Suprapubic skin (tissue), 4 donors: ENCODE results near the gene ACOT7. TPM values are rescaled to one million over a fixed set of nuclear protein-coding genes. Genes with fewer than 3 reads are reported as not detected.
"Not testable (repeated sequence)": the region's sequence is repeated elsewhere in the genome, so short reads cannot be mapped to it uniquely, and the experiment has no call there.

Experiments used
- DNase-seq, 2 donors: peaks; one replicate each; pipeline ENCODE4 v3.0.0-alpha.2; 2019; ENCODE audit warnings: low spot score in 2 of 2
- H3K27ac ChIP-seq: fragments of 200-600 bp; sonication (generic); one replicate; pipeline ENCODE4 v1.5.1; 2019
- H3K27me3 ChIP-seq: fragments of 200-600 bp; sonication (generic); one replicate; pipeline ENCODE4 v1.5.1; 2019
- H3K36me3 ChIP-seq: fragments of 200-600 bp; sonication (generic); one replicate; pipeline ENCODE4 v1.5.1; 2019
- H3K4me1 ChIP-seq: fragments of 200-600 bp; sonication (generic); one replicate; pipeline ENCODE4 v1.5.1; 2019
- H3K4me3 ChIP-seq: fragments of 200-600 bp; sonication (generic); one replicate; pipeline ENCODE4 v1.5.1; 2019; ENCODE audit warnings: mild to moderate bottlenecking
- H3K9me3 ChIP-seq: fragments of 200-600 bp; sonication (generic); one replicate; pipeline ENCODE4 v1.5.1; 2019
- EP300 ChIP-seq: sonication (generic); formaldehyde crosslinking; IDR thresholded peaks from one replicate; pipeline ENCODE4 v1.6.1; 2017; ENCODE audit warnings: antibody characterized with exemption
- POLR2A ChIP-seq, 2 donors: fragments of 450-650 bp; IDR thresholded peaks; one replicate each; pipeline ENCODE4 v1.6.1; 2017; ENCODE audit warnings: antibody characterized with exemption in 2 of 2, mild to moderate bottlenecking in 2 of 2, moderate library complexity in 2 of 2
- POLR2AphosphoS5 ChIP-seq, 3 donors: sonication (generic); formaldehyde crosslinking; IDR thresholded peaks; one replicate each; pipeline ENCODE4 v1.6.1; 2017; ENCODE audit warnings: antibody characterized with exemption in 3 of 3
- WGBS: methylation state at CpG from one replicate; pipeline ENCODE4 v1.1.5; 2018; 5-methylcytosine and 5-hydroxymethylcytosine counted together
- total RNA-seq, 4 donors: library from RNA; depleted of rRNA; stranded (reverse); fragments of >200 nt; gene quantifications; one replicate each; pipeline ENCODE4 v1.1.0, GENCODE V29; 2016
- TF ChIP-seq, protein P1 (sequence below), 2 donors: fragments of 200-600 bp in 1 of 2; fragments of 450-650 bp in 1 of 2; sonication (generic) in 1 of 2; IDR thresholded peaks; one replicate each; pipeline ENCODE4 v1.5.1; 2016 to 2019; ENCODE audit warnings: antibody characterized with exemption in 2 of 2, mild to moderate bottlenecking in 1 of 2, moderate library complexity in 1 of 2

The ACOT7 gene
- total RNA-seq, 4 donors from 2014 or later = 8.4 to 40.5 (median 26.7) TPM

GRCh38 chr1:6370006-6370405, 23.6 kb downstream of the ACOT7 start:
- no peak overlapping the region for H3K27ac ChIP-seq
- no peak for DNase-seq
- no peaks in the 10 kb centered on the region for H3K9me3 ChIP-seq
- peaks cover 22% of the 10 kb centered on the region for H3K4me1 ChIP-seq
- no peak overlapping the region for H3K4me3 ChIP-seq
- no peak for TF ChIP-seq POLR2A (IDR thresholded peaks at IDR 0.05)
- no peaks in the 10 kb centered on the region for H3K27me3 ChIP-seq
- no peaks in the 10 kb centered on the region for H3K36me3 ChIP-seq
- 60% methylated on average over 4 of the region's 4 CpGs for WGBS

DNA sequence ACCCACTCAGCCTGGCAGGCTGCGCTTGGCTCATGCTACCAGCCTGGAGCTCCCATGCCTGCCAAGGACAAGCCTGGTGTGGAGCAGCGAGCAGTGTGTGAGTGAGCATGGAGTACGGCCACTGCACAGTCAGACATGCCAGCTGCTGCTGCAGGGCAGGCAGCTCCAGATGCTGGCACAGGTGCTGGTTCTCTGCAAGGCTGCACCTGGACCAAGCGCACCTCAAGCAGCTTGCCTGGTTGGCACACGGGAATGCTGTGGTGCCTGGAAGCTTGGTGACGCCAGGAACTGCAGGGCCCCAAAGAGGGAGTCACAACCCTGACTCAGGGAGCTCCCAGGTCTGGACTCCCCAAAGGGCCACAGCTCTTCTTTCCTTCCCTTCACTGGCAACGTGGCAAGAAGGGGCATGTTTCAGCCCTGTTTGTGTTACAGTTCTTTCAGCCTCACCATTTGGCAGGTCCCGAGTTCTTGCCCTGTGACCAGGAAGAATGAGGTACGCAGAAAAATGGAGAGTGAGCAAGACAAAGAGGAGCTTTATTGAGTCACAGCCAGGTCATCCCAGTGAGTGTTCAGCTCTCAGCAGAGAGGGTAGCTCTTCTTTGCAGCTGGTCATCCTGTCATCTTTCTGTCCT, 26.1 kb downstream of the ACOT7 start:
- H3K4me1 ChIP-seq = peaks cover 30% of the 10 kb centered on the region
- 77% methylated on average over 4 of the region's 9 CpGs for WGBS
- TF ChIP-seq POLR2A (IDR thresholded peaks at IDR 0.05) (no peak), EP300 (no peak), POLR2AphosphoS5 (IDR thresholded peaks at IDR 0.05) (no peak)
- TF ChIP-seq, protein P1, sequence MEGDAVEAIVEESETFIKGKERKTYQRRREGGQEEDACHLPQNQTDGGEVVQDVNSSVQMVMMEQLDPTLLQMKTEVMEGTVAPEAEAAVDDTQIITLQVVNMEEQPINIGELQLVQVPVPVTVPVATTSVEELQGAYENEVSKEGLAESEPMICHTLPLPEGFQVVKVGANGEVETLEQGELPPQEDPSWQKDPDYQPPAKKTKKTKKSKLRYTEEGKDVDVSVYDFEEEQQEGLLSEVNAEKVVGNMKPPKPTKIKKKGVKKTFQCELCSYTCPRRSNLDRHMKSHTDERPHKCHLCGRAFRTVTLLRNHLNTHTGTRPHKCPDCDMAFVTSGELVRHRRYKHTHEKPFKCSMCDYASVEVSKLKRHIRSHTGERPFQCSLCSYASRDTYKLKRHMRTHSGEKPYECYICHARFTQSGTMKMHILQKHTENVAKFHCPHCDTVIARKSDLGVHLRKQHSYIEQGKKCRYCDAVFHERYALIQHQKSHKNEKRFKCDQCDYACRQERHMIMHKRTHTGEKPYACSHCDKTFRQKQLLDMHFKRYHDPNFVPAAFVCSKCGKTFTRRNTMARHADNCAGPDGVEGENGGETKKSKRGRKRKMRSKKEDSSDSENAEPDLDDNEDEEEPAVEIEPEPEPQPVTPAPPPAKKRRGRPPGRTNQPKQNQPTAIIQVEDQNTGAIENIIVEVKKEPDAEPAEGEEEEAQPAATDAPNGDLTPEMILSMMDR (IDR thresholded peaks at IDR 0.05) = no peak
- no peak overlapping the region for H3K4me3 ChIP-seq
- no peak for DNase-seq
- no peak overlapping the region for H3K27ac ChIP-seq
- no peaks in the 10 kb centered on the region for H3K27me3 ChIP-seq
- H3K36me3 ChIP-seq = no peaks in the 10 kb centered on the region
- H3K9me3 ChIP-seq = no peaks in the 10 kb centered on the region

DNA sequence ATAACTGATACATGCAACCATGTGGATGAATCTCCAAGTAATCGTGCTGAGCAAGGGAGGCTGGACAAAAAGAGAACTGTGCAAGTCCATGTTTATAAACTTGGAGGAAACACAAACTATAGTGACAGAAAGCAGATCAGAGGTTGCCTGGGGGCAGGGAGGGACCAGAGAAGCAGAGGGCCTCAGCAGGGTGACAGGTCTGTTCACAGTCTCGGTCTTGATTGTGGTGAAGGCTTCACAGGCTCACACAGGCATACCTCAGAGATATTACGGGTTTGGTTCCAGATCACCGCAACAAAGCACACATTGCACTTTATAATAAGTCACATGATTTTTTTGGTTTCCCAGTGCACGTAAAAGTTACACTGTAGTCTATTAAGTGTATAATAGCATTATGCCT, 28.5 kb downstream of the ACOT7 start:
- Histone ChIP-seq H3K27me3 (no peaks in the 10 kb centered on the region), H3K4me3 (no peak overlapping the region), H3K36me3 (no peaks in the 10 kb centered on the region), H3K9me3 (no peaks in the 10 kb centered on the region), H3K27ac (no peak overlapping the region), H3K4me1 (peaks cover 39% of the 10 kb centered on the region)
- no peak for DNase-seq
- TF ChIP-seq EP300 = no peak
- TF ChIP-seq, protein P1 (IDR thresholded peaks at IDR 0.05) = no peak
- TF ChIP-seq POLR2AphosphoS5 (IDR thresholded peaks at IDR 0.05) = no peak
- TF ChIP-seq POLR2A (IDR thresholded peaks at IDR 0.05) = no peak
- WGBS = 46% methylated on average over 5 of the region's 5 CpGs

DNA sequence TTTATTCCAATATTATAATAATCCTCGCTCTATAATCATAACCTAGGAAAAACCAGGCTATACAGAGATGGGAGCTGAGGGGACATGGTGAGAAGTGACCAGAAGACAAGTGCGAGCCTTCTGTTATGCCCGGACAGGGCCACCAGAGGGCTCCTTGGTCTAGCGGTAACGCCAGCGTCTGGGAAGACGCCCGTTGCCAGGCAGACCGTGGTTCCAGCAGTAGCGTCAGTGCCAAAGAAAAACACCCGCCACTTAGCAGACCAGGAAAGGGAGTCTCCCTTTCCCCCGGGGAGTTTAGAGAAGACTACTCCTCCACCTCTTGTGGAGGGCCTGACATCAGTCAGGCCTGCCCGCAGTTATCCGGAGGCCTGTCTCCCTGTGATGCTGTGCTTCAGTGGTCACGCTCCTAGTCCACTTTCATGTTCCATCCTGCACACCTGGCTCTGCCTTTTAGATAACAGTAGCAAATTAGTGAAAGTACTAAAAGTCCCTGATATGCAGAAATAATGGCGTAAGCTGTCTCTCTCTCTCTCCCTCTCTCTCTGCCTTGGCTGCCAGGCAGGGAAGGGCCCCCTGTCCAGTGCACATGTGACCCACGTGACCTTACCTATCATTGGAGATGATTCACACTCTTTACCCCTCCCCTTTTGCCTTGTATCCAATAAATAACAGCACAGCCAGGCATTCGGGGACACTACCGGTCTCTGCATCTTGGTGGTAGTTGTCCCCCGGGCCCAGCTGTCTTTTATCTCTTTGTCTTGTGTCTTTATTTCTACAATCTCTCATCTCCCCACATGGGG, 30.3 kb downstream of the ACOT7 start:
- not testable (repeated sequence) for H3K27ac ChIP-seq

DNA sequence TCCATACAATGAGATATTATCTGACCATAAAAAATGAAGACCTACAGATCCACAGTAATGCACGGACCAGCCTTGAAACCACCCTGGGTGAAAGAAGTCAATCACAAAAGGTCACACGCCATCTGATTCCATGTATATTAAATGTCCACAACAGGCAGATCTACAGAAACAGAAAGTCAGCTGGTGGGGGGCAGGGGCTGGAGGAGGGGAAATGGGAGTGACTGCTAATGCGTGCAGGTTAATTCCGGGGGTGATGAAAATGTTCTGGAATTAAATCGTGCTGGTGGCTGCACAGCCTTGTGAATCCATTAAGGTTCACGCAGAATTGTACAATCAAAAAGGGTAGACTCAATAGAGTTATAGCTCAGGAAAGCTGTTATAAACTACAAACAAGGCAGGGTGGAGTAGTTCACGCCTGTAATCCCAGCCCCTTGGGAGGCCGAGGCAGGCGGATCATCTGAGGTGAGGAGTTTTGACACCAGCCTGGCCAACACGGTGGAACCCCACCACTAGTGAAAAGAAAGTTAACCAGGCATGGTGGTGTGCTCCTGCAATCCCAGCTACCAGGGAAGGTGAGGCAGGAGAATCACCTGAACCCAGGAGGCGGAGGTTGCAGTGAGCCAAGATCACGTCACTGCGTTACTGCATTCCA, 32.3 kb downstream of the ACOT7 start:
- TF ChIP-seq POLR2A (IDR thresholded peaks at IDR 0.05) (no peak), EP300 (no peak)
- TF ChIP-seq, protein P1 (IDR thresholded peaks at IDR 0.05) = no peak
- 86% methylated on average over 13 of the region's 13 CpGs for WGBS
- H3K4me1 ChIP-seq = peaks cover 50% of the 10 kb centered on the region

More for the DNA sequence above, 30.3 kb downstream of the ACOT7 start:
- WGBS = 29% methylated on average over 20 of the region's 20 CpGs
- TF ChIP-seq, protein P1 (IDR thresholded peaks at IDR 0.05) = peak; percentile 79 to 80
- TF ChIP-seq POLR2AphosphoS5 (IDR thresholded peaks at IDR 0.05) = peak in 1 of 3 donors; percentile 14
- not testable (repeated sequence) for H3K4me3 ChIP-seq, H3K36me3 ChIP-seq, DNase-seq, H3K9me3 ChIP-seq, H3K27me3 ChIP-seq
- peaks cover 49% of the 10 kb centered on the region for H3K4me1 ChIP-seq

More for the DNA sequence above, 32.3 kb downstream of the ACOT7 start:
- H3K4me3 ChIP-seq = no peak overlapping the region
- H3K36me3 ChIP-seq = no peaks in the 10 kb centered on the region
- no peak for DNase-seq
- H3K9me3 ChIP-seq = no peaks in the 10 kb centered on the region
- H3K27me3 ChIP-seq = no peaks in the 10 kb centered on the region
- no peak overlapping the region for H3K27ac ChIP-seq
